ENCODE results near the gene CDC45.

CDC45 gene

GRCh38 chr22:19469421-19469820 is 10.3 kb upstream of the CDC45 start:
- DNase-seq, result no peak

DNA sequence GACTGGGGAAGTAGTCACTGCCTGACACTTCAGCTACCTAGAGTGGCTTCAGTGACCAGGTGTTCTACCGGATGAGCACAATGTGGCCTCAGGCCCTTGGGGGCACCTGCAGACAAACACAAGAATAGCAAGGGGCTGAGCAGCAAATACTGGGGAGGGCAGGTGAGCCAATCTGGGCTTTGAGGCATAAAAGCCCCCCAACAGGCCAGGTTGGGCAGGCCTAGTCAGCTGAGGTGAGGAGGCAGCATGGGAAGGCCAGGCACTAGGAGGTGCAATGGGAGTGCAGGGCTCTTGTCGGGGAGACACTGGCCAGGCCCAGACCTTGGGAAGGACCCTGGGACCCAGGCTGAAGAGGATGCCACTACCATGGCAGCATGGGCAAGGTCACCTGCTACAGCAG is 9.7 kb upstream of the CDC45 start:
- no peak for DNase-seq

DNA sequence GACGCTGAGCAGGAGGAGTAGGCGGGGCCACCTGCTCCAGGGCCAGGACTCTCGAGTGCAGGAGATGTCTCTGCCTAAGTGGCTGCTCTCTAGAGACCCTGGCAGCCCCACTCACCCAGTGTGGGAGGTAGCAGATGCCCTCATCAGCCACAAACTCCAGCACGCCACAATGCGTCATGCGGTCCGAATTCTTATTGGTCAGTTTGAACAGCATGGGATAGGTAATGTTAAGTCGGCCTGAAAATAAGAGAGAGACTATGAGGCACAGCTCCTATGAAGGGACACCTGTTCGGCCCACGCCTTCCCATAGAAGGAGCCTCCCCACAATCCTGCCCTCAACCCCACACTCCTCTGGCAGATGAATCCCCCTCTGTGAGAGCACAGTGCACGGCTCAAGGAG is 8.1 kb upstream of the CDC45 start:
- DNase-seq, result no peak

GRCh38 chr22:19472233-19472632 is 7.5 kb upstream of the CDC45 start:
- no peak for DNase-seq

DNA sequence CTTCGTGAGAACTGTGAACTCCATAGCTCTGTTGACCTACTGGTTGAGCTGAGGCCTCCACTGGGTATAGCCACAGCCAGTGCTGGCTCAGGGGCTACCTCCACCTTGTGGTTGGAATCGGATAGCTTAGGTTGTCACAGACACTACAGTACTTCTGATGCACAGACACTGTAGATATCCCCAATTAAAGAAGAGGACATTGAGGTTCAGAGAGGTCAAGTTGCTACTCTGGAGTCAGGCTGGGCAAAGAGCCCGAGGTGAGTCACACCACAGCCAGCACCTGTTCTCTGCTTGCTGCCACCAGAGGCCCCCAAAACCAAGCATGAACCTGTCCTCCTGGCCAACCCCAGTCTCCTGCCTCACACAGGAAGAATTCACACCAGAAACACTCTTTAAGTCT is 6.1 kb upstream of the CDC45 start:
- DNase-seq, result no peak

GRCh38 chr22:19476023-19476422 is 3.7 kb upstream of the CDC45 start:
- DNase-seq, result no peak

DNA sequence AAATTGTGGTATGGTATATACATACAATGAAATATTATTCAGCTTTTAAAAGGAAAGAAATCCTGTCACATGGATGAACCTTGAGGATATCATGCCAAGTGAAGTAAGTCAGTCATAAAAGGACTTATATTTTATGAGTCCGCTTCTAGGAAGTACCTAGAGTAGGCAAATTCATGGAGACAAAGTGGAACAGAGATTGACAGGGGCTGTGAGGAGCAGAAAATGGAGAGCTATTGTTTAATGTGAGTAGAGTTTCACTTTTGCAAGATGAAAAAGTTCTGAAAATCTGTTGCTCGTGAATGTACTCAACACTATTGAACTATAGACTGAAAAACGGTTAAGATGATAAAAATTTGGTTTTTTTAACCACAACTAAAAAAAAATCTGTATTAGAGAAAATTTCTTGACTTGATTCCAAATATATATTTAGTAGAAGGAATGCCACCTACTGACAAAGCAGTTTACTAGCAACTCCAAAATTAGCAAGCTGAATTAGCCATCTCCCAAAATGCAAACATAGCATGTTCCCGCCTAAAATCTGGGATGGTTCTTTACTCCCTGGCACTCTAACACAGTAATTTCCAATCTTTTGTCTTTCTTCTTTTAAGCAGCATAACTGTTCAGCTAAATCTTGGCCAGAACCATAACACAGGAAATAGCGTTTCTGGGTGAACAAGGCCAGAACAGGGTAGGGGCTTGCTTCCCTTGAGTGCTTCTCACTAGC is 2.2 kb upstream of the CDC45 start:
- no peak for DNase-seq

DNA sequence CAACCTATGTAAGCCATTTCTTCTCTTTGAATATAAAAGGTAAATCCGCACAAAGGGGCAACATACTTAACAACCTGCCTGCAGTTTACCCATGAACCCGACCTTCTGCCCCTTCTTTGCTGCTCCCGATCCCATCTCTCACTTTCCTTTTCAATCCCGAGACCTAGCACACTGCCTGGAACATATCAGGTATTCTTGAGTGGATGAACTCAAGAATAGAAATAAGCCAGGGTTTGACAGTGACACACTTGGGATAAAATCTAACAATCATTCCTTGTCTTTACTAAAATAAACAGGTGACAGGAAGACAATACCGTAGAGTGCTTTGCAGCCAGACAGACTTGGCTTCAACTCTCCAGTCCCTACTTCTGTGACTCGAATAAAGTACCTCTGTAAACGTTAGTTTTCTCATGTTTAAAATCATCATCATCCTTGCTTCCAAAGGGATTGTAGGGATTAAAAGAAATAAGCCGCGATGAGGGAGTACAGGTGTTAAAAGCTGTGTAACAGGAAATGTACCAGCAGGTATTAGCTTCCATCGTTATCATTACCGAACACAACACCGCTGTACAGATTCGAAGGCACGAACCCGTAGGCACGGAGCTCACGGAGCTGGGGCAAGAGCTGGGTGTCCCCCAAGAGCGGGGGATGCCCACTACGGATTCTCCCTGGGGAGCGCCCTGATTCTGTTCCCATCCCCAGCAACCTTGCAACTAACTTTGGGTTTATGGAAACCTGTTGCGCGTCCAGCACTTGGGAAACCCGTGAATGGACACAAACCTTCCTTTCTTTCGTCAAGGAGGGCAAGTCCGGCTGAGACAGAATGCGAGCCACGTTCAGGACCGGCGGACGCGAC is 1.4 kb upstream of the CDC45 start:
- DNase-seq, result no peak

- DNase-seq, result no peak
Observed at GRCh38 chr22:19478901-19479354, 792 bp upstream of the CDC45 start, which contains the start of gene UFD1. TSS of gene UFD1 (minus strand) at chr22:19479193. CDS start at chr22:19479085, 108 bp downstream.

DNA sequence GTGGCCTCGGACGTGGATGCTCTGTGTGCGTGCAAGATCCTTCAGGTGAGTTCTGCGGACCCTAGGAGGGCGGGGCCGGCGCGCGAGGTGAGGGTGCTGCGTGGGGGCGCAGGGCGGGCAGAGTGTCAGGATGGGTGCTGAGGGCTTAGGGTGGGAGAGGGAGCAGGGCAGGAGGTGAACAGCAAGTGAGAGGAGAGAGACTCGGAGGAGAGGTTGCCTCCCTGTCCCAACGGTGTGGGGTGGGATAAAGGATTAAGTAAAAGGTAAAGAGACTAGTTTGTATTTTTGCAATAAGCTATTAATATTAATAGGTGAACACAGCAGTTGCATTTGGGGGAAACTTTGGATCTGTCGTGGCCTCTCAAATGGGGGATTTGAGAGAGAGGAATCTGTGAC is 451 bp downstream of the CDC45 start:
- no peak for DNase-seq

- no peak for DNase-seq
Observed at GRCh38 chr22:19480789-19481188, 1.1 kb downstream of the CDC45 start.

GRCh38 chr22:19482297-19482696 is 2.6 kb downstream of the CDC45 start:
- no peak for DNase-seq

DNA sequence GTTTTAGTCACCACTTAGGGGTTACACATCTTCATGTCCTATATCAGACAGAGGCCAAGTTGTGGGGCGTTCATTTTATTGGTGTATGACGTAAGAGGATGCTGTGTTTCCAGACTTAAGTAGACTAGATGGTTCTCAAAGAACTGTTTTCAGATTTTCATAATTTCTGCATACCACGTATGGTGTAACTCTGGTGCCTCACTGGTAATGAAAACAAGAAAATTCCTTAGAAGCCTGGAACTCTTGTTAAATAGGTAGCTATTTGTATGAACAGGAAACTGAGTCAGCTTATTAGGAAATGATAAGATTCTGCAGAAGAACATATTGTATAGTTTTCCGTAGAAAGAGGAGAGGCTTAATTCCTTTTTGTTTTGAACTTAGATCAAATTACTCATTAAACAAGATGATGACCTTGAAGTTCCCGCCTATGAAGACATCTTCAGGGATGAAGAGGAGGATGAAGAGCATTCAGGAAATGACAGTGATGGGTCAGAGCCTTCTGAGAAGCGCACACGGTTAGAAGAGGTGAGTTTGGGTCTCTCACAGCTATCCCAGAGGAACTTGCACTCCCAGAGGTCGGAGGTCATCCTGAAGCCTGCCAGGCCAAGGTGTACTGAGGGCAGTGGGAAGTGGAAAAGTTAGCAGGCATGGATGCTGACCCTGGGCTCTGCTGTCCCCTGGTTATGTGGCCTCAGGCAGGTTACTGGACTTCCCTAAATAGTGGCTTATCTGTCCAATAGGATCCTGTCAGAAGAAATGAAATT is 3.9 kb downstream of the CDC45 start:
- no peak for DNase-seq

DNA sequence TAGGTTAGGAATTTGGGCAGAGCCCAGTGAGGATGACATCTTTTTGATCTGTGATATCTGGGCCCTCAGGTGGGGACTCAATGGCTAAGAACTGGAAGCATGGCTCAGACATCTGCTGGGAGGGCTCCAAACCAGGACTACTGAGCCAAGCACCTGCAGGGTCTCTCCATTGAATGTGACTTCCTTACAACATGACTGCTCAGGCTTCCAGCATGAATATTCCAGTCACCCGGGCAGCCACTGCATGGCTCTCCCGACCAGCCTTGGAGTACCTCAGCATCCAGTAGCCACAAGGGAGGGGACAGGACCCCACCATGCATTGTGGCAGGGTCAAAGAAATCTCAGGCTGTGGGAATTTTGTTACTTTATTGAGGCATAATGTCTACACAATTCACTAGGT is 8.6 kb downstream of the CDC45 start:
- no peak for DNase-seq

DNA sequence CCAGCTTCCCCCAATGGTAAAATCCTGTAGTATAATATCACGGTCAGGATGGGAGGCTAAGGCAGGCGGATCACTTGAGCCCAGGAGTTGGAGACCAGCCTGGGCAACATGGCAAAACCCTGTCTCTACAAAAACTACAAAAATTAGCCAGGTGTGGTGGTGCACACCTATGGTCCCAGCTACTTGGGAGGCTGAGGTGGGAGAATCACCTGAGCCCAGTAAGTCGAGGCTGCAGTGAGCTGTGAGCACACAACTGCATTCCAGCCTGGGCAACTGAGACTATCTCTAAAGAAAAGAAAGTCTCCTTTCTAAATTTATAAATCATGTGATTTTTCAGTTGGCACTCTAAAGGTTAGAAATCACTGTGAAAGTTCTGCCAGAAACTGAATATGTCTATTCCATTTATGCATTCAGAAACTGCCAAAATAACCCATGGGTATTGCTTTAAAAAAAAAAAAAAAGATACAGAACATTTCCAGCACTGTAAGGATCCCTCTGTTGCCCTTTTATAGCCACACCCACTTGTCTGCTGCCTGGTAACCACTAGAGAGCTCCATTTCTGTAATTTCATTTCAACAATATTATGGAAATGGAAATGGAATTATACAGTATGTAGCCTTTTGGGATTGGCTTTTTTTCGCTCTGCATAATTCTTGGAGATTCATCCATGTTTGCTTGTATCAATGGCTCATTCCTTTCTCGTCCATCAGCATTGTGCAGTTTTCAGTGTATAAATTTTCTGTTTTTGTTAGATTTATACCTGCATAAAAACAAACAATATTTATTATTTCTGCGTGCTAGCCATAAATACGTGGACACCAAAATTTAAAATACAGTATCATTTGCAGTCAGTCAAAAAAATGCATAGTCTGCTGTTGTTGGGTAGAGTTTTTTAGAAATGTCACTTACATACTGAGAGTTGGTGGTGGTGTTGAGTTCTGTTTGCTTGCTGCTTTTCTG is 9.4 kb downstream of the CDC45 start:
- DNase-seq, result peak; percentile 46

DNA sequence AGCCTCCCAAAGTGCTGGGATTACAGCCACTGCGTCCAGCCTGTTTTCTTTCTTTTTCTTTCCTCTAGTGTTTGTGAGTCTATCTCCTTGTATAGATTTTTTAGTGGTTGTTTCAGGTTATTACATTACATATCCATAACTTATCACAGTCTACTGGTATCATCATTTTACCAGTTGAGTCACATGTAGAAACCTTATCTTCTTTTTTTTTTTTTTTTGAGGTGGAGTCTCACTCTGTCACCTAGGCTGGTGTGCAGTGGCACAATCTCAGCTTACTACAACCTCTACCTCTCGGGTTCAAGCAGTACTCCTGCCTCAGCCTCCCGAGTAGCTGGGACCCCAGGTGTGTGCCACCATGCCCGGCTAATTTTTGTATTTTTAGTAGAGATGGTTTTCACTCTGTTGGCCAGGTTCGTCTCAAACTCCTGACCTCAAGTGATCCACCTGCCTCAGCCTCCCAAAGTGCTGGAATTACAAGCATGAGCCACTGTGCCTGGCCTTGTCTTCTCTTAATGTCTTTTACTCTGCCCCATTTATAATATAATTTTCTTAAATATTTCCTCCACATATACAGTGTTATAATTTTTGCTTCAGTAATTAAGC is 11.0 kb downstream of the CDC45 start:
- DNase-seq, result no peak

DNA sequence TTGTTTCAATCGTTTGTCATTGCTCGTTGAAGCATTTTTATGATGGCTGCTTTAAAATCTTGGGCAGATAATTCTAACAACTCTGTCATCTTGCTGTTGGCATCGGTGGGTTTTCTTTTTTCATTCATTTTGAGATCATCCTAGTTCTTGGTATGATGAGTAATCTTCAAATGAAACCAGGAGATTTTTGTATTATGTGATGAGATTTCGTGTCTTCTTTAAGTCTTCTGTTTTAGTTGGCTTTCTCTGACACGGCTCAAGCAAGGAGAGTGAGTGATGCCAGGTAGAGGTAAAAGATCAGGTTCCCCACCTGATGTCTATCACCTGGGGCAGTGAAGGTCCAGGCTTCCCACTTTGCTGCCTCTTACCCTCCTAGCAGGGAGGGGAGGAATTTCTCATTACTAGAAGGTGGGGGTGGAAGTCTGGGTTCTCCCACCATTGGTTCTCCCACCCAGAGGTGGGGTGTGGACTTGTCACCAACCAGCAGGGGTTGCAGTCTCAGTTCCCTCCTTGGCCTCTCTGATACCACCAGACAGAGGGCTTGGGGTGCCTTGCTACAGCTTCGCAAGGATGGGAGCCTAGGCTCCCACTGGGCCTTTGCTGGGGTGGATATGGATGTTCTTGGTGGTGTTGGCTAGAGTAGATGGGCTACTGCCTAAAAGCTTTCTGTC is 12.9 kb downstream of the CDC45 start:
- DNase-seq, result no peak

GRCh38 chr22:19494001-19494560 is 14.4 kb downstream of the CDC45 start:
- DNase-seq, result no peak

DNA sequence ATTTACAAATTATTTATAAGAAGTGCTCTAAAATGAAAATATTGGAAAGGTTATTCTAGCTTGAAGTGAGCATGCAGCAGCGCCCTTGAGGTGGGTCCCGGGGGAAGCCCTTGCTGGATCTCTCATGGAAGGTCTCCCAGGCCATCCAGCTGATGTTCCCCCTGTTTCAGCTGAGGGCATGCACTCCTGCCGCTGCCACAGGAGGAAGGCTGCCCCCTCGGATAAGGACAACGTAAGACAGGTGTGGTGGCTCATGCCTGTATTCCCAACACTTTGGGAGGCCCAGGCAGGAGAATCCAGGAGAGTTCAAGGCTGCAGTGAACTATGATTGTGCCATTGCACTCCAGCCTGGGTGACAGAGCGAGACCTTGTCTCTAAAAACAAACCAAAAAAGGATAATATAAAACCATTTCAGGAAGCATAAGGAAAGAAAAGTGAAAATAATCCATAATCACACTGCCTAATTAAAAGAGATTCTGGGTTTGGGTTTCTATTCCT is 15.0 kb downstream of the CDC45 start:
- no peak for DNase-seq

GRCh38 chr22:19495562-19496323 is 16.0 kb downstream of the CDC45 start:
- DNase-seq, result peak; percentile 35
